IPS-18c (cell line): Measurements from ENCODE around the gene ITGAV.

Experiments used
- H3K4me3 ChIP-seq: 2 replicates; pipeline ENCODE4 v1.7.0; 2013; ENCODE audit warnings: low read depth, mild to moderate bottlenecking, low read length, moderate library complexity; ENCODE audit not compliant: insufficient read depth
- H3K9me3 ChIP-seq: one replicate; pipeline ENCODE4 v1.6.1; 2013; ENCODE audit warnings: mild to moderate bottlenecking, low read length, moderate library complexity; ENCODE audit not compliant: control insufficient read depth, insufficient read depth

The ITGAV gene

GRCh38 chr2:186594001-186594722 is 4.3 kb downstream of the ITGAV start:
- H3K9me3 ChIP-seq: no peaks in the 10 kb centered on the region
- no peak overlapping the region for H3K4me3 ChIP-seq

GRCh38 chr2:186595219-186595618 is 5.4 kb downstream of the ITGAV start:
- no peak overlapping the region for H3K4me3 ChIP-seq
- no peaks in the 10 kb centered on the region for H3K9me3 ChIP-seq

GRCh38 chr2:186599186-186599778 is 9.4 kb downstream of the ITGAV start:
- H3K9me3 ChIP-seq: no peaks in the 10 kb centered on the region
- H3K4me3 ChIP-seq: no peak overlapping the region

- Histone ChIP-seq H3K9me3 (no peaks in the 10 kb centered on the region), H3K4me3 (no peak overlapping the region)
These were observed 13.4 kb downstream of the ITGAV start for GRCh38 chr2:186603286-186603685.

GRCh38 chr2:186605041-186605440 is 15.2 kb downstream of the ITGAV start:
- no peak overlapping the region for H3K4me3 ChIP-seq
- H3K9me3 ChIP-seq: no peaks in the 10 kb centered on the region

- Histone ChIP-seq H3K4me3 (no peak overlapping the region), H3K9me3 (no peaks in the 10 kb centered on the region)
These were observed 17.9 kb downstream of the ITGAV start for GRCh38 chr2:186607660-186608324.

- no peaks in the 10 kb centered on the region for H3K9me3 ChIP-seq
- H3K4me3 ChIP-seq: no peak overlapping the region
These were observed 20.9 kb downstream of the ITGAV start for GRCh38 chr2:186610785-186611184.

- Histone ChIP-seq H3K4me3 (no peak overlapping the region), H3K9me3 (no peaks in the 10 kb centered on the region)
These were observed 21.7 kb downstream of the ITGAV start for GRCh38 chr2:186611526-186611925.

GRCh38 chr2:186612026-186612425 is 22.2 kb downstream of the ITGAV start:
- no peaks in the 10 kb centered on the region for H3K9me3 ChIP-seq
- H3K4me3 ChIP-seq: no peak overlapping the region

- Histone ChIP-seq H3K4me3 (no peak overlapping the region), H3K9me3 (no peaks in the 10 kb centered on the region)
These were observed 22.9 kb downstream of the ITGAV start for GRCh38 chr2:186612555-186613440.

GRCh38 chr2:186614373-186614772 is 24.5 kb downstream of the ITGAV start:
- Histone ChIP-seq H3K9me3 (no peaks in the 10 kb centered on the region), H3K4me3 (no peak overlapping the region)

GRCh38 chr2:186617148-186617547 is 27.3 kb downstream of the ITGAV start:
- no peaks in the 10 kb centered on the region for H3K9me3 ChIP-seq
- H3K4me3 ChIP-seq: no peak overlapping the region

- Histone ChIP-seq H3K4me3 (no peak overlapping the region), H3K9me3 (no peaks in the 10 kb centered on the region)
These were observed 27.9 kb downstream of the ITGAV start for GRCh38 chr2:186617771-186618170.

- H3K4me3 ChIP-seq: no peak overlapping the region
These were observed 28.8 kb downstream of the ITGAV start for GRCh38 chr2:186618696-186619095.

GRCh38 chr2:186623084-186623483 is 33.2 kb downstream of the ITGAV start:
- no peaks in the 10 kb centered on the region for H3K9me3 ChIP-seq

More at GRCh38 chr2:186618696-186619095, 28.8 kb downstream of the ITGAV start:
- H3K9me3 ChIP-seq: no peaks in the 10 kb centered on the region

GRCh38 chr2:186624276-186624675 is 34.4 kb downstream of the ITGAV start:
- no peak overlapping the region for H3K4me3 ChIP-seq
- no peaks in the 10 kb centered on the region for H3K9me3 ChIP-seq

More at GRCh38 chr2:186623084-186623483, 33.2 kb downstream of the ITGAV start:
- H3K4me3 ChIP-seq: no peak overlapping the region

- H3K9me3 ChIP-seq: no peaks in the 10 kb centered on the region
- no peak overlapping the region for H3K4me3 ChIP-seq
These were observed 39.6 kb downstream of the ITGAV start for GRCh38 chr2:186629250-186629996.
